GM21367 (cell line): ENCODE measurements around the gene ZNF605.
"Not testable (repeated sequence)": the region's sequence is repeated elsewhere in the genome, so short reads cannot be mapped to it uniquely, and the experiment has no call there.

ENCODE experiments used
- ATAC-seq: cut with Tn5 transposase; IDR thresholded peaks from one replicate; pipeline ENCODE4 v1.9.1; 2021; ENCODE audit not compliant: unreplicated experiment

The ZNF605 gene

DNA sequence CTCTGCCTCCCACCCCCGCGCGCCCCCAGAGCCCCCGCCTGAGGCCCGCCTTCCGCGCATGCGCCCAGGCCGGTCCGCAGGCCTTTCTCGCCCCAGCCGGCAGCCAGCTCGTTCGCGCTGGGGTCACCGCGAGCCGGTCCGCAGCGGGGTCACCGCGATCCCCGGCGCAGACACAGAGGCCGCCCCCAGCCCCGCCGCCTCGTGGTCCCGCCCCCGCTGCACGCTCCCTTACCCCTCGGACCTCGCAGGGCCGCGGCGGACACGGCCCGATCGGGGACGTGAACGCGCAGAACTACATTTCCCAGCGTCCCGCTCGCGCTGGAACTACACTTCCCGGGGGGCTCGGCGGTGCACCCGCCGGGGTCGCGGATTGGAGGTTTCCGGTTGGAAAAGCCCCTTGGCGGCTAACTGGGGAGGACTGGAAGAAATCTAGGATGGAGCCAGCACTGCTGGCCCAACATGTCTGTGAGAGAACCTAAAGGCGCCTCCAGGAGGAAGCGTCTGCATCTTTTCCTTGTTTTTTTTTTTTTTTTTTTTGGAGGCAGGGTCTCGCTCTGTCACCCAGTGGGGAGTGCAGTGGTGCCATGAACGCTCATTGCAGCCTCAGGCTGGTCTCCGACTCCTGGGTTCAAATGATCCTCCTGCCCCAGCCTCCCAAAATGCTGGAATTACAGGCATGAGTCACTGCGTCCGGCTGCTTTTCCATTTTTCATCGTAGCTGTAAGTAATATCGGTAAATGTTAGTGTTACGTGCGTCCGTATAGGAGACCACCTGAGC is at the start of gene ZNF605:
TSS of gene ZNF605 (minus strand) at position 296 of the 778 bp plus-strand sequence. CDS start 10,671 bp downstream, outside the sequence.
- peak; percentile 92 for ATAC-seq

DNA sequence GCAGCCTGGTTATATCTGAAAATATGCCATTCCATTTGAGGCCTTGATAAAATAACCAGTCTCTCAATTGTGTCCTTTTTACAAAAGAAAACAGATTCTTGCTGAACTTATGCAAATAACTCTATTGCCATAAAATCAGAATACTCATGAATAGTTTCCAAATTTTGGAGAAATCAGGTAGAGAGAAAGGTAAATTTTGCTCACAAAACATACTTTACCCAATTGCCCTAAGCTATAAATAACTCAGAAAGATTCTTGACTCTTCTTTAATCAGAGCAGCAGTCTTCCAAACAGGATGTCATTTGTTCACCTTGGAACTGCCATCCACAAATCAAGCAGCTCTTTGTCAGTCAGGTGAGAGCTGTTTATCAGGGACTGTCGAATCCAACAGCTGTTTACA is 42.6 kb upstream of the ZNF605 start:
- no peak for ATAC-seq

DNA sequence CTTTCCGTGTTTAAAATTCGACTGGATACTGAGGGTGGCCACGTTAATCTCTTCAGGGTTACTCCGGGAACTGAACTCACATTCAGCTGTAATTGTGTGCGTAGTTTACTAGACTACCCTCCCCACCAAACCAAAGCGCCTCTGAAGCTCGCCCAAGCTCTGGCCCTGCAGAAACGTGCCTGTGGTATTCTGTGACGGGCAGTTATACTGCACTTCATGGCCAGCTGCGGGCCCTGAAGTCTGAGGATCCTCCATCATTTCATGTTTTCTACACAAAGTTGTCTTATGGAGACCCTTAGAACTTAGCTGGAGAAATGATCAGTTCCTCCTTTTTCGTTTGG is 30.7 kb upstream of the ZNF605 start:
- no peak for ATAC-seq

DNA sequence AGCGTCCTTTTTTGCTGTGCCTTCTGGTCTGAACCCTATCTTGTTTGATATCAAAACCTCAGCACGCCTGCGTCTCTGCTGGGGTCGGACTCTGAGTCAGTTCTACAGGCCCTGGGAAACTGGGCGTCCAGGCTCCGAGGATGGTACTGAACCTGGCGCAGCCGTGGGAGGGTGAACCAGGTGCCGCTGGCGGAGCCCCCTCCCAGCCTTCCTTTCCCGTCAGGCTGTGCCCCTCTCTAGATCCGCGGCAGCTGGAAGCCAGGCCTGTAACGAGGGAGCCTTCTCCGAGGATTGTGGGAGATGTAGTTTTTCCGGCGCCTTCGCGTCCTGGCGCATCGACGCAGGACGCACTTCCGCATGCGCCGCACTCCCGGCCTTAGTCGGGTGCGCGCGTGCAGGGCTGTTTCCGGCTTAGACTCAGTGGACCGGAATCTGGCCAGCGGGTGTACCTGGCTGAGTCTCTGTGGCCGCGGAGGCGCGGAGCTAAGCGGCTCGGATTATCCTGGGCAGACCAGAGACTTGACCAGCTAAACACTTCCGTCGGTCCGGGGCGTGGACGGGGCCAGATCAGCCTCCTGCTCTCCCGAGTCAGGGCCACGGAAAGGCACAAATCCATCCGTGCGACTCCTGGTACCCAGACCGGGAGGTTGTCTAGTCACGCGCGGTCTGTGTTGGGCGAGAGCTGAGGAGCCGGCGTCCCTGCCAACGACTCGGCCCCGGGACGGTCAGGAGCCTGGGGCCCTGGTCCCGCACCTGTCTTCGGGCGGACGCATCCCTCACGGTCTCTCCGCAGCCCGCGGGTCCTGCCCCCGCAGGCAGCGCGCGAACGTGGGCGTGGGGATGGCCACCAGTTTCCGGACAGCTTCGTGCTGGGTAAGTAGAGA is 30.1 kb upstream of the ZNF605 start, which contains the start of gene ZNF26:
TSS of gene ZNF26 (plus strand) at position 367 of the 884 bp plus-strand sequence. CDS start at position 841, 474 bp downstream.
- peak; percentile 95 for ATAC-seq

DNA sequence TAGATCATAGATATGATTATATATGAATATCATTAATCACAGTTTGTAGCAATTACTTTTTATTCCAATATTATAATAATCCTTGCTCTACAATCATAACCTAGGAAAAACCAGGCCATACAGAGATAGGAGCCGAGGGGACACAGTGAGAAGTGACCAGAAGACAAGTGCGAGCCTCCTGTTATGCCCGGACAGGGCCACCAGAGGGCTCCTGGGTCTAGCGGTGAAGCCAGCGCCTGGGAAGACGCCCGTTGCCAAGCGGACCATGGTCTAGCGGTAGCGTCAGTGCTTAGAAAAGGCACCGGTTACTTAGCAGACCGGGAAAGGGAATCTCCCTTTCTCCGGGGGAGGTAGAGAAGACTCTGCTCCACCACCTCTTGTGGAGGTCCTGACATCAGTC is 20.8 kb upstream of the ZNF605 start:
- not testable (repeated sequence) for ATAC-seq

DNA sequence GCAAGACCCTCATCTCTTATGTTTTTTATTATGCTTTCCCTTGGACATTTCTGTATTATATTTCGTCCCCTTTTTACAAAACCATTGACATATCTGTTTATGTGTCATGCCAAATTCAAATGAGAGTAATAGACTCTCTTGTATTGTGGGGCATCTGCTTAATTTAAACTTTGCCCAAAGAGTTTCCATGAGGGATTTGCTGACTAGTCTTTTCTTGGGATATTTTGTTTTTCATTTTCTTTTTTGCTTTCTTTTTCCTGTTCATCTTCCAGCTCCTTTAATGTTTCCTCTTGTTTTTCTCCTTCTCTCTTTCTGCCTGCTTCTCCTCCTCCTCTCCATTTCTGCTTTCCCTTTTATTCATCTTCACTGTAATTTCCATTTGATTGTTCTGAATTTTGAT is 16.3 kb upstream of the ZNF605 start:
- no peak for ATAC-seq

DNA sequence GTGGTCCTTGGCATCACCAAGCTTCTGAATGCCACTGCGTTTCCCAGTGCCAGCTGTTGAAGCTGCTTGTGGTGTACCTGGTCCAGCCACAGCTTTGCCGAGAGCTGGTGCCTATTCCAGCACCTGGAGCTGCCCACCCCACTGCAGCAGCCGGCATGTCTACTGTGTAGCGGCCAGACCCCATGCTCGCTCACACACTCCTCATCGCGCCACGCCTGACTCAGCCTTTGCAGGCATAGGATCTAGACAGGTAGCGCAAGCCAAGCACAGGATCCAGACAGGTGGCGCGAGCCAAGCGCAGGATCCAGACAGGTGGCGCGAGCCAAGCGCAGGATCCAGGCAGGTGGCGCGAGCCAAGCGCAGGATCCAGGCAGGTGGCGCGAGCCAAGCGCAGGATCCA is 11.6 kb upstream of the ZNF605 start:
- ATAC-seq: no peak

DNA sequence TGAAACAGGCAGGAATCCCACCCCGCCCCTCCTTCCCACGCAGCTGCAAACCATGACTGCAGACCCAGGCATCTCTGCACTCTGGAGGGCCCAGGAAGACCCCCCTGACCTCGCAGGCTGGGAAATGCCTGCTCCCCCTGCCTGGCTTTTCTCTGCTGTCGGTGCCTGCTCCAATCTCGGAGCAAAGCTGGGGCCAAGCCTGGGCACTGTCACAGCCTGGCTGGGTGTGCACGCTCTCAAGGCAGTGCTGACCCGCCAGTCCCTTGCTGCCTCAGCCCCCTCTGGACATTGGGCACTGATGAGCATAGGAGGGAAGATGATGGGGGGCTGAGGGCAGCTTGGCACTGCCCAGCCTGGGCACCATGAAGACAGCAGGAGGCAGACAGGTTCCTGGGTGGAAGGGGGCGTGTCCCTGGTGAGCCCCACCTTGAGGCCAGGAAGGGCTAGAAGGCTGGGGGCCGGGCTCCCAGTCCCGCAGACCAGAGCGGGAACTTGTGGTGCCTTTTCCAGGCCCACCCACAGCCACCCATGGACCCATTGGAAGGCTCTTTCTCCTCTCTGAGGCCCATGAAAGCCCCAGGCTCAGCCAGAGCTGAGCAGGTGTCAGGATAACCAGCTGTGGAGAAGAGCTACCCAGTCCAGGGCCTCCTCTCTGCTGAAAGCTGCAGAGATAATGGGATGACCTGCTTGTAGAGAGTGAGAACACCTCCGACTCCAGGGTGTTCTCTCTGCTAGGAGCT is 10.7 kb upstream of the ZNF605 start:
- no peak for ATAC-seq

DNA sequence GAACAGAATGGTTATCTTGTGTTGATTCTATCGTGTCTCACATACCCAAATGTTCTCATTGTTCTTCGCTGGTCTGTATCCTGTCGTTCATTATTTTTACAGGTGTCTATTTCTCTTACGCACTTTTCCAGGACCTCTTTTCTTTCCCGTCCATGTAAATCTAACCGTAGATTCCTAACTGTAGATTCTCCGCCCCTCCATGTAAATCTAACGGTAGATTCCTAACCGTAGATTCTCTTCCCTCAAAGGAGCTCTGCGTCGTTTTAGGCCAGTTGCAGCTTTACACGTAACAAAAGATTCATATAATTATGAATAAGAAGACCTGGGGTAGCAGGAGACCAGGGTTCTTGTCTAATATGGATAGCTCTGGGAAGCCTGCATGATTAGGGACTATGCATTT is 9.7 kb upstream of the ZNF605 start:
- ATAC-seq: no peak

DNA sequence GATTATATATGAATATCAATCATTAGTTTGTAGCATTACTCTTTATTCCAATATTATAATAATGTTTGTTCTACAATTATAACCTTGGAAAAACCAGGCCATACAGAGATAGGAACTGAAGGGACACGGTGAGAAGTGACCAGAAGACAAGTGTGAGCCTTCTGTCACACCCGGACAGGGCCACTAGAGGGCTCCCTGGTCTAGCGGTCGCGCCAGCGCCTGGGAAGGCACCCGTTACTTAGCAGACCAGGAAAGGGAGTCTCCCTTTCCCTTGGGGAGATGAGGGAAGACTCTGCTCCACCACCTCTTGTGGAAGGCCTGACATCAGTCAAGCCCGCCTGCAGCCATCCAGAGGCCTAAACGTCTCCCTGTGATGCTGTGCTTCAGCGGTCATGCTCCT is 7.8 kb upstream of the ZNF605 start:
- not testable (repeated sequence) for ATAC-seq

DNA sequence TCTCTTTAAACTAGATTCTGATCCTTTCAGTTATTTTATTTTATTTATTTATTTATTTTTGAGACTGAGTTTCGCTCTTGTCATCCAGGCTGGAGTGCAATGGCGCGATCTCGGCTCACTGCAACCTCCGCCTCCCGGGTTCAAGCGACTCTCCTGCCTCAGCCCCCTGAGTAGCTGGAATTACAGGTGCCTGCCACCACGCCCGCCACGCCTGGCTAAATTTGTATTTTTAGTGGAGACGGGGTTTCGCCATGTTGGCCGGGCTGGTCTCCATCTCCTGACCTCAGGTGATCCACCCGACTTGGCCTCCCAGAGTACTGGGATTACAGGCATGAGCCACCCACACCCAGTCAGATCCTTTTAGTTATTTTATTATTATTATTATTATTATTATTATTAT is 5.7 kb upstream of the ZNF605 start:
- ATAC-seq: not testable (repeated sequence)

DNA sequence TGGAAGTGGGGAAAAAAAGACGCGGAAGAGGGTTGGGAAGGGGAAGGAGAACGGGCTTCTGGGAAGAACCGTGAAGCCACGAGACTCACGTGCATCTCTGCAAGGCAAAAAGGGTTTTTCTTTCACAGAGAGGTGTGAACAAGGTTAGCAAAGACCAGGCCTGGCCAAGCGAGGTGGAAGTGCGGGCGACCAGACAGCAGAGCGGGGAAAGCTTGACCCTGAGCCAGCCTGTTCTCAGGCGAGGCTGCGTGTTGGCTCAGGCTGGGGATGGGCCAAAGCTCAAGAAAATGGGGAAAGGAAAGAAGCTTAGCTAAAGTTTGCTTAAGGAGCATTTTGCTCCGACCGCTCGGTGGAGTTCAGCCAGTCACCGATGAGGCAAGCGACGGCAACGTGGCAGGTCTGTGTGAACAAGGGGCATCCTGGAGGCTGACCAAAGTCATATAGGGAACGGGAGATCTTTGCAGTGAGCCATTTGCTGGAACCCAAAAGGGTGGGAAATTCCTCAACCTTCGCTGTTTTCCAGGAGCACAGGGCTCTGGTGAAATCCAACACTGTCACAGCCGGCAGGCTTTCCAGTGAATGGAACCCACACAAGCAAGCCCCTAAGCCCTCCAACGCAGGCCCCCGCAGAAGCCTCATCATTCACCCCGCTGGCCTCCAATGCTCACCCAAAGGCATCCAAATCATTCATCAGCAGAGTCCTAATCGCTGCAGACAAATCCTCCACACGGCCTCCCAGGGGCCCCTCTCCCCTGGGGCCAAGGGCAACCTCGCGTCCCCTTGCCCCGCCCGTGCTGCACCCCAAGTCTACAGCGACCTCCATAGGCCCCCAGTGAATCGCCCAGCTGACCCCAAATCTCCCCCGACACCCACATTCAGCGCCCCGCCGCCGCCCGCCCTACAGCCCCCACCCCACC is 754 bp downstream of the ZNF605 start:
- ATAC-seq: peak; percentile 29

DNA sequence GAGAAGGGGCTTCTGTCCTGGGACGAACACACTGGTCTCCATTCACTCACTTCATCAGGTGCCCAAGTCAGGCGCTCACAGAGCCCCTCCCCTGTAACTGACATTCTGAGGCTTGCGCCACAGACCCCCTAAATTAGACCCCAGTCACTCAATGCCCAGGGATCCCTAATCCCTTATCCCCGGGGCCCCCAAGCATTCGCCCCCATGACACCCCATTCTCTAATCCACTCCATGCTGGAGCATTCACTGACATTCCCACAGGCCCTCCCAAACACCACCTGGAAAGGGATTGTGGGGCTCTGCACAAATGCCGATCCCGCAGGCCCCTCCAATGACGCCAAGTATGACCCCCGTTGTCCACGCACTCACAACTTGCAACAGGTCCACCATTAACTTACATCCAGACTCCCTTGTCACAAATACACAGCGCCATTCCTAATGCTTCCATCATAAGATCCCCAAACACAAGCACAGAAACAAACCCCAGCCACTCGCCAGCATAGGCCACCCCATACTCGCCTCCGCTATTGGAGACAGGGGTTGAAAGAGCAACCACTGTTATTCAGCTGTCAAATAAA is 1.5 kb downstream of the ZNF605 start:
- no peak for ATAC-seq

DNA sequence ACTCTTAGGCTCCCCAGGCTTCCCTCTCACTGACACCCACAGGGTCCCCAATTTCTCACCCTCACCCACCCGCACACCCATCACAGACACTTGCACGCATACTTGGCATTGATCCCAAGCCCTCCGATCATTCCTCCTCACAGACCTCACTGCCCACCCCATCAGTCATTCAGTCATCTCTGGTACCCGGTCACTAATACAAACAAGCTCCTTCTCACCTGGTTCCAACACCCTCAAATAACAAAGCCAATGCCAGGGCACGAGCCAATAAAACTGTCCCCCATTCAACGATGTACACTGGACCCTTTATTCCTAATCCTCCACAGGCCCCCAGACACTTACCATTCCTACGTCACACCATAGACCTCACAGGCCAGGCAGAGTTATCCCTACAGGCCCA is 2.3 kb downstream of the ZNF605 start:
- no peak for ATAC-seq

DNA sequence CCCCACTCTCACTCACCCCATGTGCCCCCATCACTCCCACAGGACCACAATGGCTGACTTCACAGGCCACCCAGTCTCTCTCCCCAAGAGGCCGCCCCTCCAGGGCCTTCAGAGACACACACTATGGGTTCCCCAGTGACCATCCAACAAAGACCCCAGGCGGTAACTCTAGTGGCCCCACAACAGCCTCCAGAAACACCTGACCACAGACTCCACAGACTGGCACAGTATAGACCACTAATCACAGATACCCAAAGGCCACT is 3.0 kb downstream of the ZNF605 start:
- ATAC-seq: no peak

DNA sequence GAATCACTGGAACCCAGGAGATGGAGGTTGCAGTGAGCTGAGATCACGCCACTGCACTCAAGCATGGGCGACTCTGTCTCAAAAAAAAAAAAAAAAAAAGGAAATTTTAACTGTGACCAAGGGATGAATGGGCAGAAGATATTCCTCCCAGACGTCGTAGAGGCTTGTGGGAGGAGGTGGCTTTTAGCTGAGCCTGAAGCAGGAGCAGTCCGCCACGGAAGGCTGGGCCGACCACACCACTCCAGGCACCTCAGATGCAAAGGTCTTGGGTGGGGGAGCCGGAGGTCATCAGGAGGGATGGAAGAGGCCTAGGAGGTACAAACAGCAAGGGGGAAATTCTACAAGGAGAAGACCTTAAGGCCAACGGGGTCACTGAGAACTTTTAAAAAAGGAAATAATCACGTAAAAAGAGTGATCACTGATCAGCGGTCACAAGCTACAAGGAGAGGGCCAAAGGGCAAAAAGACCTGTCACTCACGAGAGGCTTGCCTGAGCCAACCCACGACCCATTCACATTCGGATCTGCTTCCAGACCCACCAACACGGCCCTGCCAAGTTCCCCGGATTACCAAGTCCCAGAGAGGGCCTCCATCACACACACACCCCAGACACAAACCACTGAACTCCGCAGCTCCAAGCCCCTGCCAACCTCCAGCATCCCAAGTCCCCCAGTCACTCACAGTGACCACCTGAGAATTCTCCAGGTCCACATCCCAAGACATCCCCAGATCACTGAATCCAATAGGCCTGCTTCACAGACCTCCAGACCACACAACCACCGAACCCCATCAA is 3.5 kb downstream of the ZNF605 start:
- no peak for ATAC-seq

DNA sequence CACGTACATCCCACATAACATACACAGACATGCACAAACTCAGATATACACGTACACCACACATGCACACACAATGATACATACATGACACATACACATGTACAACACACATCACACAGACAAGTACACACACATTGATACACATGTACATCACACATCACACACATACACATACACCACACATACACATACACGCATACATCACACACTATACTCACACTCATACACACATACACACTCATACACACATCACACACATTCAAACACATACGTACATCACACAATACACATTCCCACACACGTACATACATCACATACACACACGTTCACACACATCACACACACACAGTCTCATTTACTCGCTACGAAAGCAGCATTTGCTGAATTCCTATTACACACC is 4.5 kb downstream of the ZNF605 start:
- no peak for ATAC-seq

DNA sequence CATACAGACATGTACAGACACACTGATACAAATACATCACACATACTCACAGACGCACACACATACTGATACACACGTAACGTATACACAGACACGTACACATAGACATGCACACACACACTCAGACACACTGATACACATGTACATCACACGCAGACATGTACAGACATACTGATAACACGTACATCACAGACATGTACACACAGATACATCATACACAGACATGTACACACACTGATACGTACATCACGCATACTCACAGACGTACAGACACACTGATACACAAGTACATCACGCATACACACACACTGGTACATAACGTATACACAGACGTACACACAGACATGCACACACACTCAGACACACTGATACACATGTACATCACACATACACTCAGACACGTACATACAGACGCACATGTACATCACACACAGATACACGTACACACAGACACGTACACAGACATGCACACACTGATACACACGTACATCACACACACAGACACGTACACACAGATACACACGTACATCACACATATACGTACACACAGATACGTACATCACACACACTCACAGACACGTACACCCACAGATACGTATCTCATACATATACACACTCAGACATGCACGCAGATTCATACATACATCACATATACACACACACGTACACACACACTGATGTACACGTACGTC is 5.1 kb downstream of the ZNF605 start:
- no peak for ATAC-seq
